NCI-H524 (cell line): ENCODE data around the gene APOBEC2.

Source experiments
- DNase-seq, 2 experiments: peaks; one replicate each; lab custom pipeline; 2025; lab: John Stamatoyannopoulos, UW

APOBEC2 gene

DNA sequence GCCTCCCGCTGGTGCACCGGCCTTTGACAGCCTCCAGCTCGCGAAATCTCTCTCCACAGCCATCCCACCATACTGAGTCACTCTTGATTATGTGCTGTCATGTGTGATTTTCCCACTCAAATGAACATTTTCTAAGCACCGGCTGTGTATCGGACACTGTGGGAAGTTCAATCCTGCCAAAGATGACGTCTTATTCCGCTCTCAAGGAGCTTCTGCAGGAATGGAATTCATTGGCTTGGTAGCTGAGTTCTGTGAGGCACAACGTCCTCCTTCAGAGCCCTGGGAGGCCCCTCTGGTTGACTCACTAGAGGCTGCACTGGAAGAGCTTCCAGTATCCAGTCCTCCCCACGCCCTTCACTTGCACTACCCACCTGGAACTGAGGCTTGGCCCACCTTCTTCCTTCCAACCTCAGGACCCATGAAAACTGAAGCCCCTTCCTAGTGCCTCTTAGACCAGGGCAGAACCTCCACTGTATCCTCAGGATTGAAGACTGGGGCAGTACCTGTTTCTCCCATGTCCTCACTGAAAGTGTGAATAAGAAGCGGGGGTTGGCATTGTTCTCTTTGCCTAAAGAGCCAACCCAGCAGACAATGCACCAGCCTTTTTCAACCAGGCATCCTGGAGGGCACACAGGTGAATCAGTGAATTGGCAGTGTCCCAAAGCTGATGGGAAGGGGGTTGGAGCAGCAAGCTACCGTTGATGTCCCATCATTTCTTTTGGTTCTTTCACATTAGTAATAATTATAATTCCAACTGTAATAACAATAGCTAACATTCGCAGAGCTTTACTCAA, 15.7 kb upstream of the APOBEC2 start:
- DNase-seq: no peak

DNA sequence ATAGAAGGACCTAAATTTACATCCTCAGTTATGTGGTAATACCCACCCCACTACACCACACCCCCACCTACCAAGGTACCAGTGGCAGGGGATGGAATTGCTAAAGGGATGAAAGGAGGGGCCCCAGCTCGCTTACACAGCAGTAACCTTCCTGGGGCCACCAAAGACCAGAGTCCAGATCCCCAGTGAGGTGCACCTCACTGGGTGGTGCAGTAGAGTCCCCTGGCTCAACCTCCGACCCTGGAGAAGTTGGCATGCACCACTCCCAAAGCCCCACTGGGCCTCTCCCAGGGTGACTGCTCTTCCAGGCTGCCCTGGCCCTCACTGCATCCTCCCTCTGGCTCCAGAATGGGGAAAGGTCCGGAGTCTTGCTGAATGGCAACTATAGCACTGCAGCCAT, 14.8 kb upstream of the APOBEC2 start:
- DNase-seq: no peak

DNA sequence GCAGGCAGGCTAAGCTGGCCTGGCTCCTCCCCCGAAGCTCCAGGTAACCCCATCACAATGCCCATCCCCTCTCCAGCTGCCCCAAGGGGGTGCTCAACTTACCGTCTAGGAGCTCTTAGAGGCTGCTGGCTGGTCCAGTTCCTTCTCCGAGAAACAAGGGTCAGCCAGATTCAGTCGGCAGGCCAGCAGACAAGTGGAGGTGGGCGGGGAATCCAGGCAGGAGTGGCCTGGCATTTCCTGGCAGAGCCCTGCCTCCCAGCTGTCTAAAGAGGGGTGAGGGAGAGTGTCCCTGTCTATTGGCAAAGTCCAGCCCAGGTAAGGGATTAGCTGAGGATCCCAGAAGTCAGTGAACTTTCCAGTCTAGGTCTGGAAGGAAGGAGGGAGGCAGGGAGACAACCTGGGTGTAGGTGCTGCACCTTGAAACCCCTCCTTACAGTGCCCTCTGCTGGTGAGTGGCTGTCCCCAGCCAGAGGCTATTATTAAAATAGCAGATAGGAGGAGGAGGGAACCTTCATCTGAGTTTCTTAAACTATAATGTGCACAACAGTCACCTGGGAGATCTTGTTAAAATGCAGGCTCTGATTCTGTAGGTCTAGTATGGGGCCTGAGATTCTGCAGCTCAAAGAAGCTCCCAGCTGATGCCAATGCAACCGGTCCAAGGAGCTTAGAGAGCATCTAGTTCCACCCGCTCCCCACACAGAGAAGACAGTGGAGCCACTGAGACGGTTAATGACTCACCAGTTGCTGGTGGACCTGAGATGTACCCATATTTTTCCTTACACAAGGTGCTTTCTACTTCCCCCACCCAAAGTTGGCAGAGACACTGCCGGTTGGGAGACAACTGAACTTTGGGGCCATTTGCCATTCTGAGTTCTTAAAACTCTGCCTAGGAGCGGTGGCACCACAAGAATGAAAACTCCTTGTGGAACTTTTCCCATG, 13.7 kb upstream of the APOBEC2 start, which contains the start of gene UNC5CL:
Gene UNC5CL (minus strand): TSS at position 162 of the 939 bp plus-strand sequence. CDS start 4,147 bp downstream, outside the sequence.
- DNase-seq: peak in 1 of 2 experiments; percentile 15

DNA sequence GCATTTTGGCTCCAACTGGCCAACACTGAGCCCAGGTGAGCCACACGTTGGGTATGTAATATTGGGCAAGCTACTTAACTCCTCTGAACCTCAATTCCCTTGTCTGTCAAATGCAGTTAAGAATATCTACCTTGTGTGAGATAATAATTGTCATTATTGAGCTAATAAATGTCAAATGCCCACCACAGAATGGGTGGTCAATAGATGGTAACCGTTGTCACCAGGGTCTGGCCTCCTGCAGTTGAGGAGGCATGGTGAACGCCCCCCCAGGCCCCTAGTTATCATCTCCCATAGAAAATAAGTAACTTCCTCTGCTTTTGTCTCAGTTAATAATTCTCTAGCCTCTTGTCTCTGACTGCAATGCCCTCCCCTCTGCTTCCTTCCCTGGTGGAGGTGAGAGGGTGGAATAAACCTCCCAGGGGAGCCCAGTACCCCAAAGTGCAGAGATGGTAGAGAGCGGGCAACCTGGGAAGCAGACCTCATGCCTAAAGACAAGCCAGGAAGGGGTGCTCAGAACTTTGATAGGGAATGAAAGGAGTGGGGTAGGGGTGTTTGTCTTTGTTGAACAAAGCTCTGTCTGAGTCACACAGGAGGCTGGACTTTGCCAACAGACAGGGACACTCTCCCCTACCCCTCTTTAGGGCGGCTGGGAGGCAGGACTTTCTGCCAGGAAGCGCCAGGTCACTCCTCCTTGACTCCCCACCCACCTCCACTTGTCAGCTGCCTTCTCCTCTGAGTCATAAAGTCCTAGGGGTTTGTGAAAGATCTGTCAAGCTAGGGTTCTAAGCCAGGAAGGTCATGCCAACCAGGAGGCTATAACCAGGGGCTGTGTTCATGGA, 12.7 kb upstream of the APOBEC2 start:
- no peak for DNase-seq

GRCh38 chr6:41040940-41041536, 12.0 kb upstream of the APOBEC2 start:
- DNase-seq: no peak

DNA sequence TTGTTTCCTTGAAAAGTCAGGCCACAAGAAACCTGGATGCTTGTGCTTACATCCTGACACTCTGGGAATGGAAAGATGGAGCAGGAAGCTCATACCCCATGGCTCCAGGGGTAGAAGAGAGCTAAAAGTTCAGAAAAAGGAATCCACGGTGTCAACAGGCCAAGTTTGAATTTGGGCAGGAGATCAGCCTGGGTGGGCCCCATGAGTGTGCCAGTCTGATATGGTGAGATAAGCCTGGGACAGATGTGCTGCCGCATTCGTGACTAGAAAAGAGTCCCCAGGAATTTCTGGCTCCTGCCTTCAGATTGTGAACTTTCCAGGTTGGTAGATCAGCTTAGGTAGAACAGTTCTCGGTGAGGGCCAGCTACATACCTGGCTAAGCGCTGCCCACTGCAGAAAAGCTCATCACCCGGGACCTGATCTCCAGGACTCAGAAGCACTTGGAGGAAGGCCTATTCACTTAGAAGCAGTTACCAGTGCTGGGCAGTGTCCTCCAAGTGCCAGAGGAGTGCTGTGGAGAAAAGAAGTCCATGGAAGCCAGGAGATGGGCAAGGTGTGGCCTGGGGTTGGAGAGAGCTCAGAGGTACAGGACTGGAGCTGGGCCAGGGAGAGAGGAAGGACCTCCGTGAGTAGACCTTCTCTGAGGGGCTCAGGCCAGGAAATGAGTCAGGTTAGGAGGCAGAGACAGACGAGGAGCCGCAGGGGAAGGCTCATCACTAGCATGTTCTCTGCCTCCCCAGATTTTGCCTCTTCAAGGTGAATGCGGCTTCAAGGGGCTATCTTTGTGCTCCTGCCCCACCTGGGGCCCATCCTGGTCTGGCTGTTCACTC, 10.6 kb upstream of the APOBEC2 start, which contains the start of gene TSPO2:
Gene TSPO2 (plus strand): TSS at position 242 of the 830 bp plus-strand sequence. CDS start 519 bp downstream, at position 761.
- DNase-seq: no peak

- no peak for DNase-seq
Measured at GRCh38 chr6:41043151-41043550, 9.9 kb upstream of the APOBEC2 start.

DNA sequence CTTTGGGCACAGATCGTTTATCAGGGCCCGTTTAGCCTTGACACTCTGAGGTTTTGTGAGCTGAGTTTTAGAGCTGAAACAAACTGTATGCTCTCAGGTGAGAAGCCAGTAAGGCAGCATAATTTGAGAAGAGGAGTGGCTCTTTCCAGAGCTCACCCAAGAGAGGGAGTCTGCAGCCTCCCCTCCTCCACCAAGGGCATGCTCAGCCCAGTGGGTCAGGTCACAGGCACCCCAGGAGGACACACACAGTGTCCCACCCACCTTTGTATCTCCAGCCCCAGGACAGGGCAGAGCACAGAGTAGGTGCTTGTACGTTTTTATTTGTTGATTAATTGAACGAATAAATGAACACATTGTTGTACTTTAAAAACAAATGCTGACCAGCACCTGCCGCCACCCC, 7.3 kb upstream of the APOBEC2 start:
- no peak for DNase-seq

DNA sequence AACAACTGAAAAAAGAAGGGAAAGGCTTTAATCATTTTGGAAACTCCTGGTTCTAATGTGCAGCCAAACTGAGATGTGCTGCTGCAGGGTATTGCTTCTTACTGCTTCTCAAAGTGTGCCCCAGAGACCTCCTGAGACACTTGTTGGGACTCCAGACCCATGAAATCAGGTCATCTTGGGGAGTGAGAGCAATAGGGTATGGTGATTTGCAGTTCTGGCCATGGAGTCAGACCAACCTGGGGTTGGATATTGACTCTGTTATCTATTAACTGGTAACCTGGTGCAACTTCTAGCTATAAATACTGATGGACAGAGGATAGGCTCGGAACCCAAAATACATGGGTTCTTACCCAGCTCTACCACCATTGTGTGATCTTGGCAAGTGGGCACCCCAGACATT, 6.9 kb upstream of the APOBEC2 start:
- DNase-seq: no peak

- DNase-seq: no peak
Measured at GRCh38 chr6:41047306-41047705, 5.7 kb upstream of the APOBEC2 start.

DNA sequence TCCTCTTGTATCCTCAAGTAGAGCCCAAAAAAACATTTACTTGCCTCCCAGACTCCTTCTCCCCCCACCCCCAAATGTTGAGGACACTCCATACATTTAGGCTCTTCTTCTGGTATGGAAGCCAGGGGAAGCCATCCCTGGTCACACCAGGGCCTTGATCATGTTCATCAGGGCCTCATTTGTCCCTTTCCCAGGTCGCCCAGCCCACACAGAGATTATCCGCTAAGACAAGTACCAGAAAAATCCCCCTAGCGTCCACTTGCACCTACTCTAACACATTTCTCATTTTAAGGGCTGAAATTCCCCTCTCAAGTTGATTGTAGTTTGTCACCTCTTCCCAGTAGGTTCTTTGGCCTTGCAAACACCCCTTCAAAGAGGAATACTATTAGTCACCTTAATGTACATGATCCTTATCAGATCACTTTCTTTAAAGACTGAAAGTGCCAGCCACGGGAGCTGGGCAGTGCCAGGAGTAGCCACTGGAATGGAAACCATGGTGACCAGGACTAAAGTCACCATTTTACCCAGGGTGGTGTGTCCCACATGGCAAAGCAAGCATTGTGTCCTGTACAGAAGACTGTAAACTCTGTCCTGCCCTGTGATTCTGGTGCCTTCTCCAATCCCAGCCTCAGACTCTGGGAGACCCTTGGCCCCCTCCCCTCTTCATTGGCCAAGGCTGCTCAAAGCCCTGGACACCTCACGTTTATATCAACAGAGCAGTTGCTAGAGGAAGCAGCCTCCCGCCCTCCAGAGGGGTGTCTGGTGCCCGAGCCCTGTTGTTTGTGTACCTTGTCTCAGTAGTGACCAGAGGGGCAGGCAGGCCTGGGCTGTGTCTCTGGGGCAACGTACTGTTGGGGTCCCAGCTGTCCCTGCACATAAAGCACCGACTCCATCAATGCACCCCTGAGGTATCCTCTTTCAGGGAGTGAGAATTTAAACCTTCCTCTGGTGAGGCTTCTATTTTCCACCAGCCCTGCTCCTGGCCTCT, 5.0 kb upstream of the APOBEC2 start:
- DNase-seq: no peak

- no peak for DNase-seq
Measured at GRCh38 chr6:41049521-41049920, 3.5 kb upstream of the APOBEC2 start.

- DNase-seq: no peak
Measured at GRCh38 chr6:41049955-41050354, 3.0 kb upstream of the APOBEC2 start.

DNA sequence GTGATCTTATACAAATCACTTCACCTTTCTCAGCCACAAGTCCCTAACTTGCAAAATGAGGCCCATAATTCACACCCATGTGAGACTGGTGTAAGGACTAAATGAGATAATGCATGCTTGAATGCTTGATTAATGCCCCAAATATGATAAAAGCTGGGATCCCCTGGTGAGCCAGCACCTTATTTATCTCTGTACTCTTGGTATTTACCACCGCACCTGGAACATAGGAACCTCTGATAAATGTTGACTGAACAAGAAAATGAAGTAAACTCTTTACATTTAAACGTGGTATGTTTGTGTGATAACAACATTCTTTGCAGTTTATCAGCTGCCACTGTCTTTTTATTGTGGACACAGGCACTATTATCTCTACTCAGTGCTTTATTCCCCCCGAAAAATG, 2.5 kb upstream of the APOBEC2 start:
- no peak for DNase-seq

DNA sequence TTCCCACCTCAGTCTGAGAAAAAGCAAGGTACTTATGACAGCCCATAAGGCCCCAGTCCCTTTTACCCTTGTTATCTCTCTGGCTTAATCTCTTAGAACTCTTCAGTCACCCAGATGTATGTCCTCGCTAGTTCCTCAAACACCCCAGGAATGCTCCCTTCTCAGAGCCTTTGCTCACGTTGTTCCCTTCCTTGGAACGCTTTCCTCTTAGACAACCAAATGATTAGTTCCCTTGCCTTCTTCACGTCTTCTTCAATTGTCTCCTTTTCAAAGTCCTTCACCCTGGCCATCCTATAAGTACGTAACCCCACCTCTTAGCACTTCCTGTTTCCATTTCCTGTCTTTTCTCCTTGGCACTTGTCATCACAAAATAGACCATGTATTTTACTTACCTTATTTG, 1.1 kb upstream of the APOBEC2 start:
- no peak for DNase-seq

DNA sequence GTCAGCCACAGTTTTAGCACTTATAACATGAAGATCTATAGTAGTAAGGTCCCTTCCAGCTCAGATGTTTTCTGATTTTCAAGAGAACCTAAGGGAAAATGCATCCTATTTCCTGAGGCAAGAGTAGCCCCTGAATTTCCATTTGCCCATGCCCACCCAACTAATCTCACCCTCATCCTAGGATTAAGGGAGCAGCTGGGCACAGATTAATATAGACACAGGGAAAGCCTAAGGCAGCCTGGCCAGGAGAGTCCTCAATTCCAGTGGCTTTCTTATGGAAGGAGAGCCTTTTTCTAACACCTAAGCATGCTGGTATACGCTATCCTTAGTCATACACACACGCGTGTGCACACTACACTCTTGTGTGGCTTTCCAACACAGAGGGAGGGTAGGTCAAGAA, 1.5 kb downstream of the APOBEC2 start:
- DNase-seq: peak; percentile 31 to 82

- DNase-seq: peak; percentile 55 to 87
Measured at GRCh38 chr6:41055149-41055548, 2.1 kb downstream of the APOBEC2 start.

- DNase-seq: no peak
Measured at GRCh38 chr6:41056768-41057490, 3.9 kb downstream of the APOBEC2 start.

DNA sequence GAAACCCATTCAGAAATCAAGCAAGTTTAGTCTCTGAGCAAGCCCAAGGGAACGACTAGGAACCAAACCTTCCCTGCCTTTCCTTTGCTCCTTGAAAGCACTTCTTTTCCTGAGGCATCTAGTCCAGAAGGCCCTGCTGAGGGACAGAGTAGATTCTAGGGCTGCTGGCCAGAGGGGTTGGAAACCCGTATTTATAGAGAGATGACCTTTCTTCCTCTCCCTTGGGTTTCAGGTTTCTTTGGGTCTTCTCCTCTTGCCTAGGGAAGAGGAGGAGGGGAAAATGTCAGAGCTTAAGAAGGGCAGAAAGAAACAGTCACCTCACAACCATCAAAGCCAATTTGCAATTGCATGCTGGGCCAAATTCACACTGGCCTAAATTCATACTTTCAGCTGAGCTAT, 5.8 kb downstream of the APOBEC2 start:
- DNase-seq: no peak
